ENCODE results near the gene PLXDC1.

The PLXDC1 gene

GRCh38 chr17:39170558-39170957 is 19.1 kb upstream of the PLXDC1 start:
- TF ChIP-seq SIN3A (IDR thresholded peaks at IDR 0.05; ENCODE audit: borderline replicate concordance, insufficient read depth, low read length) (no peak), REST (IDR thresholded peaks at IDR 0.05; ENCODE audit: insufficient read depth in 1 of 2, low read depth in 2 of 2, low read length in 2 of 2) (no peak), POLR2AphosphoS5 (IDR thresholded peaks at IDR 0.05; ENCODE audit: low read depth, low read length) (no peak), TAF1 (IDR thresholded peaks at IDR 0.05; ENCODE audit: borderline replicate concordance, insufficient read depth, low read length) (no peak), FOXP2 (optimal IDR thresholded peaks at IDR 0.05; ENCODE audit: borderline replicate concordance, extremely low read depth, extremely low read length, insufficient read depth) (no peak)

GRCh38 chr17:39170109-39170508 is 18.7 kb upstream of the PLXDC1 start:
- TF ChIP-seq SIN3A (IDR thresholded peaks at IDR 0.05; ENCODE audit: borderline replicate concordance, insufficient read depth, low read length) = no peak
- no peak for TF ChIP-seq FOXP2 (optimal IDR thresholded peaks at IDR 0.05; ENCODE audit: borderline replicate concordance, extremely low read depth, extremely low read length, insufficient read depth)
- no peak for TF ChIP-seq TAF1 (IDR thresholded peaks at IDR 0.05; ENCODE audit: borderline replicate concordance, insufficient read depth, low read length)
- TF ChIP-seq REST (IDR thresholded peaks at IDR 0.05; ENCODE audit: insufficient read depth in 1 of 2, low read depth in 2 of 2, low read length in 2 of 2) = no peak
- no peak for TF ChIP-seq POLR2AphosphoS5 (IDR thresholded peaks at IDR 0.05; ENCODE audit: low read depth, low read length)

GRCh38 chr17:39169518-39169917 is 18.1 kb upstream of the PLXDC1 start:
- TF ChIP-seq TAF1 (IDR thresholded peaks at IDR 0.05; ENCODE audit: borderline replicate concordance, insufficient read depth, low read length) (no peak), FOXP2 (optimal IDR thresholded peaks at IDR 0.05; ENCODE audit: borderline replicate concordance, extremely low read depth, extremely low read length, insufficient read depth) (no peak), SIN3A (IDR thresholded peaks at IDR 0.05; ENCODE audit: borderline replicate concordance, insufficient read depth, low read length) (no peak), REST (IDR thresholded peaks at IDR 0.05; ENCODE audit: insufficient read depth in 1 of 2, low read depth in 2 of 2, low read length in 2 of 2) (no peak), POLR2AphosphoS5 (IDR thresholded peaks at IDR 0.05; ENCODE audit: low read depth, low read length) (no peak)

GRCh38 chr17:39169101-39169500 is 17.7 kb upstream of the PLXDC1 start:
- TF ChIP-seq REST (IDR thresholded peaks at IDR 0.05; ENCODE audit: insufficient read depth in 1 of 2, low read depth in 2 of 2, low read length in 2 of 2) (no peak), SIN3A (IDR thresholded peaks at IDR 0.05; ENCODE audit: borderline replicate concordance, insufficient read depth, low read length) (no peak), FOXP2 (optimal IDR thresholded peaks at IDR 0.05; ENCODE audit: borderline replicate concordance, extremely low read depth, extremely low read length, insufficient read depth) (no peak), POLR2AphosphoS5 (IDR thresholded peaks at IDR 0.05; ENCODE audit: low read depth, low read length) (no peak), TAF1 (IDR thresholded peaks at IDR 0.05; ENCODE audit: borderline replicate concordance, insufficient read depth, low read length) (no peak)

GRCh38 chr17:39167476-39167875 is 16.0 kb upstream of the PLXDC1 start:
- TF ChIP-seq FOXP2 (optimal IDR thresholded peaks at IDR 0.05; ENCODE audit: borderline replicate concordance, extremely low read depth, extremely low read length, insufficient read depth) = no peak
- no peak for TF ChIP-seq POLR2AphosphoS5 (IDR thresholded peaks at IDR 0.05; ENCODE audit: low read depth, low read length)
- no peak for TF ChIP-seq SIN3A (IDR thresholded peaks at IDR 0.05; ENCODE audit: borderline replicate concordance, insufficient read depth, low read length)
